Cerebellar cortex (tissue), 1 donor: ENCODE measurements around the gene NVL.
A peak's percentile ranks its signal among the peaks of the same experiment; 100 is the strongest.
"Not testable (repeated sequence)": the region's sequence is repeated elsewhere in the genome, so short reads cannot be mapped to it uniquely, and the experiment has no call there.

Source experiments
- DNase-seq: peaks from one replicate; pipeline ENCODE4 v3.0.0-alpha.2; 2015; ENCODE audit warnings: low spot score

The NVL gene

GRCh38 chr1:224329842-224330753, at the start of gene NVL:
Gene NVL, minus strand, starts transcription at chr1:224330172. Its CDS starts 45 bp downstream, at chr1:224330127.
- peak; percentile 91 for DNase-seq

GRCh38 chr1:224378855-224379631, 49.1 kb upstream of the NVL start:
- DNase-seq = no peak

- DNase-seq = no peak
Measured at GRCh38 chr1:224377676-224378006, 47.7 kb upstream of the NVL start.

- DNase-seq = no peak
Measured at GRCh38 chr1:224375059-224375458, 45.1 kb upstream of the NVL start.

- DNase-seq = no peak
Measured at GRCh38 chr1:224373008-224373590, 43.1 kb upstream of the NVL start.

- no peak for DNase-seq
Measured at GRCh38 chr1:224368409-224368808, 38.4 kb upstream of the NVL start.

- no peak for DNase-seq
Measured at GRCh38 chr1:224359207-224359606, 29.2 kb upstream of the NVL start.

GRCh38 chr1:224358237-224358636, 28.3 kb upstream of the NVL start:
- no peak for DNase-seq

- no peak for DNase-seq
Measured at GRCh38 chr1:224357626-224358124, 27.7 kb upstream of the NVL start.

- DNase-seq = peak; percentile 98
Measured at GRCh38 chr1:224356685-224357625, 27.0 kb upstream of the NVL start, which contains the start of gene CNIH4. Gene CNIH4, plus strand, starts transcription at chr1:224356879. Its CDS starts 46 bp downstream, at chr1:224356925.

- DNase-seq = no peak
Measured at GRCh38 chr1:224353975-224354925, 24.3 kb upstream of the NVL start.

- DNase-seq = not testable (repeated sequence)
Measured at GRCh38 chr1:224352436-224353085, 22.6 kb upstream of the NVL start.

GRCh38 chr1:224349716-224350115, 19.7 kb upstream of the NVL start:
- not testable (repeated sequence) for DNase-seq

- DNase-seq = no peak
Measured at GRCh38 chr1:224348137-224348536, 18.2 kb upstream of the NVL start.

- no peak for DNase-seq
Measured at GRCh38 chr1:224343679-224344078, 13.7 kb upstream of the NVL start.

- not testable (repeated sequence) for DNase-seq
Measured at GRCh38 chr1:224340453-224341384, 10.7 kb upstream of the NVL start.

GRCh38 chr1:224339442-224340033, 9.6 kb upstream of the NVL start:
- no peak for DNase-seq
